GM19395 (cell line): ENCODE results near the gene HSPA12A.

ENCODE experiments used
- ATAC-seq: cut with Tn5 transposase; IDR thresholded peaks from one replicate; pipeline ENCODE4 v1.9.1; 2021; ENCODE audit warnings: mild to moderate bottlenecking, moderate library complexity; ENCODE audit not compliant: unreplicated experiment

The HSPA12A gene

GRCh38 chr10:116634126-116634975, 108.0 kb downstream of the HSPA12A start:
- no peak for ATAC-seq

DNA sequence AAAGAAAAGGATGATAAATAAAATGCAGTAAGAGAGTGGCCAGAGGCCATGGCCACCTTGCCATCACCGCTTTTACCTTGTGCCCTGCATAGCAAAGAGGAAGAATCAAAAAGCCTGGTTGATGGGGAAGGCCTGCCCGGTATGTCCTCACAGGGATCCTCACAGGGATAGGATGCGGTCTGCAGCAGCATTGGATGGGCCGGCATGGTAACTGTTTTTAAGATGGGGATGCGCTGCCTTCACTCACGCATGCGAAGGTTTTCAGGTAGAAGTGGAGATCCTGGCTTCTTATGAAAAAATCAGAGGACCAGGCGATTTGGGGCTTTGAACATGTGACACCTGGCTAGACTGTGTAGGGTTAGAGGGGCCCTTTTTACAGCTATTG, 109.2 kb downstream of the HSPA12A start:
- ATAC-seq, result no peak

GRCh38 chr10:116632596-116633215, 109.7 kb downstream of the HSPA12A start:
- ATAC-seq, result no peak

DNA sequence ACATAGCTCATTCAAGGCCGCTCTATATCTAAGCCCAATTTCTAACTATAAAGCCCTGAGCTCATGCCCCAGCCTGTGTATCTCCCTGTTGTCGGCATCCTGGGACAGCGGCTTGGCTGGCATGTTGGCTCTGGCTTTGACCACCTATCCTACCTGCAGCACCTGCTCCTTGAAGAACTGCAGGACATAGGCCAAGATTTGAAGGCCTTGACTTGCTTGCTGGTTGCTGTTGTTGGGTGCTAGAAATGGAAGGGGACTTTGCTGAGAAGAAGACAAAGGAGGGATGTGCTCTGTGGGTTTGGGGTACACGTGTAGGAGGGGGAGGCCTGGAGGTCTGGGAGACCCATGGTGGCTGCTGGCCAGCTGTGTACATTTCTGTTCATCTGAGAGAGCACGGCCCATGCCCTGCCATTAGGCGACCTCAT, 110.5 kb downstream of the HSPA12A start:
- ATAC-seq, result no peak

DNA sequence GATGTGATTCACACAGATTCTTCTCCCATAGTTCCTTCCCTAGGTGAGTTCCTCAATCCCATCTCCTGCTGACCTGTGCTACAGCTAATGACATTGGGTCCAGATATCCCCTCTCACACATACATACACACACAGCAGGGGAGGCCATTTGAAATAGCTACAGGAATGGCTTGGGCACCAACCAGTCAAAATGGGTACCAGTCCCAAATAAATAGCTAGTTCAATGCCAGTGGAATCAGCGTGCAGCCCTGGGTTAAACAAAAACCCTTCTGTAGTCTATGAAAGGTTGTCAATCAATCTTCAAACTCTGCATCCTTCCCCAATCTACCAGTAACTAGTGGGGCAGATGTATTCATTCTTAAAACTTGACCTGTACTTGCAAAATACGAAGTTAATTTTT, 112.3 kb downstream of the HSPA12A start:
- no peak for ATAC-seq

- no peak for ATAC-seq
These were observed 113.0 kb downstream of the HSPA12A start for GRCh38 chr10:116629340-116629739.

DNA sequence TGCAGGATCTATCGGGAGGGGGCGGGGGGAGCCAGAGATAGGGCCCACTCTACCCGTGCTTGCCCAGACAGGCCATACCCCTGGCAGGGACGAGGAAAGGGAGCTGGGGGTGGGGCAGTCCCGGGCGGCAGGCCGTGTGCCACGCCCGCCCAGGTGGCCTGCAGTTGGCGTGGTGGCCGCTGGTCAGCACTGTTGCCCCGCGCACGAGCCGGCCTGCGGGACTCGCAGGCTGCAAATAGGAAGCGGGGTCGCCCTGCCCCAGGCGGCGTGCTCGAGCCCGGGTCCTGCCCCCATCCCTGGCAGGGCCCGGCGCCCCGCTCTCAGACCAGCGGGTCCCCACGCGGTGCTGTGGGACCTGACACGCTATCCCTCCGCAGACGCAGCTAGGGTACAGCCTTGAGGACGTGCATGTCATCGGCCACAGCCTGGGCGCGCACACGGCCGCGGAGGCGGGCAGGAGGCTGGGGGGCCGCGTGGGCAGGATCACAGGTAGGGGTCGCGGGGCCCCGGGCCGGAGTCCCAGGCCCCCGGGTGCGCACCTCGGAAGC, 114.9 kb downstream of the HSPA12A start:
- ATAC-seq, result no peak

DNA sequence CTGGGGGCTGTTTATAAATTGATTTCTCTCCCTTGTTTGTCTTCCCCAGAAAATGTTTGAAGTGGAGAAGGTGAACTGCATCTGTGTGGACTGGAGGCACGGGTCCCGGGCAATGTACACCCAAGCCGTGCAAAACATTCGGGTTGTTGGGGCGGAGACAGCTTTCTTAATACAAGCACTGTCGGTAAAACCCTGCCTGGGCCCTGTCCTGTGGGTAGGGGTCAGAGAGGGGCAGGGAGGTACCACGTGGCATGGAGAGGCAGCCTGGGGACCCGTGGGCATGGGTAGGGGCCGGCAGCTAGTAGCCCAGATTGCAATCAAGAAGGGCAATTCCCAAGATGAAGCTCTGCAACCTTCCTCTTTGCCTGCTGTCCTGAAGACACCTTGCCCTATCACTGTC, 115.6 kb downstream of the HSPA12A start:
- no peak for ATAC-seq

- no peak for ATAC-seq
These were observed 116.5 kb downstream of the HSPA12A start for GRCh38 chr10:116625845-116626244.

GRCh38 chr10:116621934-116622655, 120.3 kb downstream of the HSPA12A start:
- no peak for ATAC-seq

- no peak for ATAC-seq
These were observed 120.9 kb downstream of the HSPA12A start for GRCh38 chr10:116621476-116621875.
